GM19238 (cell line): ENCODE data around the gene ACVR1B.

Experiments used
- DNase-seq: peaks from one replicate; pipeline ENCODE4 v3.0.0; 2011; ENCODE audit warnings: low spot score; ENCODE audit not compliant: insufficient read length

Gene ACVR1B

GRCh38 chr12:52020539-52021336 lies 69.2 kb downstream of the ACVR1B start:
- DNase-seq, result peak; percentile 70

- DNase-seq, result no peak
These were observed 71.3 kb downstream of the ACVR1B start for GRCh38 chr12:52022841-52023181.

GRCh38 chr12:52023182-52023975 lies 71.9 kb downstream of the ACVR1B start:
- peak; percentile 90 for DNase-seq

GRCh38 chr12:52023976-52024688 lies 72.6 kb downstream of the ACVR1B start:
- no peak for DNase-seq

GRCh38 chr12:52024845-52025230 lies 73.3 kb downstream of the ACVR1B start:
- no peak for DNase-seq

- no peak for DNase-seq
These were observed 74.8 kb downstream of the ACVR1B start for GRCh38 chr12:52026263-52026662.

- DNase-seq, result no peak
These were observed 75.8 kb downstream of the ACVR1B start for GRCh38 chr12:52027085-52027843.

- no peak for DNase-seq
These were observed 78.2 kb downstream of the ACVR1B start for GRCh38 chr12:52029685-52030084.

GRCh38 chr12:52032446-52032803 lies 80.9 kb downstream of the ACVR1B start:
- no peak for DNase-seq

- DNase-seq, result peak; percentile 98
These were observed 81.4 kb downstream of the ACVR1B start for GRCh38 chr12:52032804-52033445.

- no peak for DNase-seq
These were observed 82.1 kb downstream of the ACVR1B start for GRCh38 chr12:52033446-52034140.

- DNase-seq, result no peak
These were observed 83.7 kb downstream of the ACVR1B start for GRCh38 chr12:52035190-52035589.

- DNase-seq, result no peak
These were observed 84.4 kb downstream of the ACVR1B start for GRCh38 chr12:52035926-52036325.

GRCh38 chr12:52036587-52037171 lies 85.2 kb downstream of the ACVR1B start:
- peak; percentile 73 for DNase-seq

- no peak for DNase-seq
These were observed 85.9 kb downstream of the ACVR1B start for GRCh38 chr12:52037248-52037861.

- DNase-seq, result no peak
These were observed 86.9 kb downstream of the ACVR1B start for GRCh38 chr12:52038447-52038846.

GRCh38 chr12:52041035-52041434 lies 89.5 kb downstream of the ACVR1B start:
- DNase-seq, result no peak

GRCh38 chr12:52041695-52042123 lies 90.2 kb downstream of the ACVR1B start:
- peak; percentile 58 for DNase-seq

- DNase-seq, result no peak
These were observed 91.3 kb downstream of the ACVR1B start for GRCh38 chr12:52042706-52043385.
